Calu3 (cell line): Measurements from ENCODE around the gene CAVIN4. TPM values are rescaled to one million over a fixed set of nuclear protein-coding genes. Genes with fewer than 3 reads are reported as not detected.

Source experiments
- BruUV-seq: library from RNA; stranded (reverse); fragments of 400-500 nt; replicated peaks from 2 replicates; lab custom pipeline; 2021; lab: Mats Ljungman, UMichigan
- CTCF ChIA-PET: fragments of 300-600 bp; sonication (Branson Sonifier 250); formaldehyde crosslinking; loops from one replicate; lab custom pipeline; 2022; ENCODE audit warnings: antibody characterized with exemption; lab: Charles Lee
- DNase-seq: peaks from one replicate; pipeline ENCODE4 v3.0.0; 2022
- H3K27ac Mint-ChIP-seq: one replicate; pipeline ENCODE4 v1.8.0; 2022; ENCODE audit warnings: mixed read lengths; ENCODE audit not compliant: unreplicated experiment
- H3K27me3 Mint-ChIP-seq: one replicate; pipeline ENCODE4 v1.8.0; 2022; ENCODE audit warnings: mixed read lengths; ENCODE audit not compliant: unreplicated experiment
- H3K36me3 Mint-ChIP-seq: one replicate; pipeline ENCODE4 v1.8.0; 2022; ENCODE audit warnings: mild to moderate bottlenecking, moderate library complexity, mixed read lengths; ENCODE audit not compliant: insufficient read depth, unreplicated experiment
- H3K4me1 Mint-ChIP-seq: one replicate; pipeline ENCODE4 v1.8.0; 2022; ENCODE audit warnings: mild to moderate bottlenecking, low read depth, mixed read lengths; ENCODE audit not compliant: unreplicated experiment
- H3K4me3 Mint-ChIP-seq: one replicate; pipeline ENCODE4 v1.8.0; 2022; ENCODE audit warnings: mild to moderate bottlenecking, low read depth, moderate library complexity, mixed read lengths; ENCODE audit not compliant: unreplicated experiment
- H3K9me3 Mint-ChIP-seq: one replicate; pipeline ENCODE4 v1.8.0; 2022; ENCODE audit warnings: low read depth, mixed read lengths; ENCODE audit not compliant: unreplicated experiment
- intact Hi-C: fragments of 100-400 bp; cut with micrococcal nuclease; formaldehyde crosslinking; loops from one replicate; pipeline ENCODE4 v1.10.0; 2022; ENCODE audit not compliant: unreplicated experiment
- total RNA-seq: library from RNA; stranded (reverse); gene quantifications from 2 replicates; pipeline ENCODE4 v1.2.3, GENCODE V29; 2022
- TF ChIP-seq, protein P1 (sequence below): fragments of 200-600 bp; IDR thresholded peaks from one replicate; pipeline ENCODE4 v1.8.0; 2022; ENCODE audit warnings: antibody characterized with exemption; ENCODE audit not compliant: unreplicated experiment

The CAVIN4 gene
- total RNA-seq, 1 experiment from 2014 or later, result 0.52 TPM

DNA sequence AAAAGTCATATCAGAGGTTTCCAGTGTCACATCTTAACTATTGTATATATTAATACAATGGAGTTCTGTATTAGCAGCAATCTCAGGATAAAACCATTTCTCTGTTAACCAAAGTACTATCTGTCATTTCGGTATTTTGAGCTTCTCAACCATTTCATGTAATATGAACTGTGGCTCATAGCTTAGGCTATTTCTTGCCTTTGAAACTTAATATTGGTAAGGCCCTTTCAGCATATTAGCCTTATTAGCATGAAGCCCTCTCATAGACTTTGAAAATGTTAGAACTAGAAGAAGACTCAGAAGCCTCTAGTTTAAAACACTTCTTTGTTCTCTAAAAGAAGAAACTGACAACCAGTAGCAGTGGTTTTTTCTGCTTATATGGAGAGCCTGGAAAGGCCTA, 731 bp downstream of the CAVIN4 start:
- Mint-ChIP-seq H3K36me3 (no peaks in the 10 kb centered on the region), H3K27ac (no peak overlapping the region), H3K27me3 (no peaks in the 10 kb centered on the region), H3K9me3 (no peaks in the 10 kb centered on the region), H3K4me1 (peaks cover 17% of the 10 kb centered on the region), H3K4me3 (no peak overlapping the region)
- TF ChIP-seq, protein P1, sequence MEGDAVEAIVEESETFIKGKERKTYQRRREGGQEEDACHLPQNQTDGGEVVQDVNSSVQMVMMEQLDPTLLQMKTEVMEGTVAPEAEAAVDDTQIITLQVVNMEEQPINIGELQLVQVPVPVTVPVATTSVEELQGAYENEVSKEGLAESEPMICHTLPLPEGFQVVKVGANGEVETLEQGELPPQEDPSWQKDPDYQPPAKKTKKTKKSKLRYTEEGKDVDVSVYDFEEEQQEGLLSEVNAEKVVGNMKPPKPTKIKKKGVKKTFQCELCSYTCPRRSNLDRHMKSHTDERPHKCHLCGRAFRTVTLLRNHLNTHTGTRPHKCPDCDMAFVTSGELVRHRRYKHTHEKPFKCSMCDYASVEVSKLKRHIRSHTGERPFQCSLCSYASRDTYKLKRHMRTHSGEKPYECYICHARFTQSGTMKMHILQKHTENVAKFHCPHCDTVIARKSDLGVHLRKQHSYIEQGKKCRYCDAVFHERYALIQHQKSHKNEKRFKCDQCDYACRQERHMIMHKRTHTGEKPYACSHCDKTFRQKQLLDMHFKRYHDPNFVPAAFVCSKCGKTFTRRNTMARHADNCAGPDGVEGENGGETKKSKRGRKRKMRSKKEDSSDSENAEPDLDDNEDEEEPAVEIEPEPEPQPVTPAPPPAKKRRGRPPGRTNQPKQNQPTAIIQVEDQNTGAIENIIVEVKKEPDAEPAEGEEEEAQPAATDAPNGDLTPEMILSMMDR, result no peak
- no peak for DNase-seq
- intact Hi-C loops, result loop anchor here (5.0 kb wide), 1 partner anchor 66 kb away; no protein-coding TSS in a partner anchor
- no TSS peak for BruUV-seq
- CTCF ChIA-PET, result no interaction called here

DNA sequence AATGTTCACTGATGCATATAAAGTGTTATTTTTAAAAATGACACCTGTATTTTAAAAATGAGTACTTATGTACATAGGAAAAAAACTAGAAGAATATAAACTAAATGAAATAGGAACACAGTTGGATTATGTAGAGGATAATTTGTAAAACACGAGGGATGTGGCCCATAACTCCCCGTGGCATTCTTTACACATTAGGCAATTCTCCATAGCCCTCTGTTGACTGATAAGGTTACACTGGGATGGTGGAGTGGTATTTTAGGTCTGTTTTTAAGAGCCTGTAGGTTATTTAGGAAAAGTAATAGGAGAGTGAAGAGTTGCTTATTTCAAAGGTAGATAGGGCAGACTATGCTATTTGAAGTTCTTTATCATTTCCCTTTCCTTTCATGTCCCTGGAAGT, 1.8 kb downstream of the CAVIN4 start:
- H3K4me1 Mint-ChIP-seq, result peaks cover 17% of the 10 kb centered on the region
- BruUV-seq, result no TSS peak
- no peak overlapping the region for H3K27ac Mint-ChIP-seq
- TF ChIP-seq, protein P1, result no peak
- no peaks in the 10 kb centered on the region for H3K9me3 Mint-ChIP-seq
- intact Hi-C loops, result loop anchor here (5.0 kb wide), 1 partner anchor 67 kb away; no protein-coding TSS in a partner anchor
- no peak overlapping the region for H3K4me3 Mint-ChIP-seq
- CTCF ChIA-PET, result no interaction called here
- H3K27me3 Mint-ChIP-seq, result no peaks in the 10 kb centered on the region
- H3K36me3 Mint-ChIP-seq, result no peaks in the 10 kb centered on the region
- no peak for DNase-seq

DNA sequence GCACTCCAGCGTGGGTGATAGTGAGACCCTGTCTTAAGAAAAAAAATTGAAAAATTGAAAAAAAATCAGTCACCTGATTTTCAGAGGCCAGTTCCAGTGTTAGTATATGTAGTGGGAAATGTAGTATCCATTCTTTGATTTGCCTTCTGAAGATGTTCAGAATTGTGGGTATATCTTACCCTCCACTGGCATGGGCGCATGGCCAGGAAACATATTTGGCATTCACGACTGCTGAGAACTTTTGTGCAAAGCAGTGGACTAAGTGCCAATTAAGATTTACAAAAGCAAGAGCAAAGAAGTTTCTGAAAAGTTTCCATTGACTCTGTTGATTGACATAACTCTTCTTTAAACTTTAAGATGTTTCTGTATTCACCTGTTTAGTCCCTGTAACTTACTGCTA, 2.4 kb downstream of the CAVIN4 start:
- intact Hi-C loops, result no loop called here
- BruUV-seq, result no TSS peak
- Mint-ChIP-seq H3K27me3 (no peaks in the 10 kb centered on the region), H3K4me3 (no peak overlapping the region), H3K4me1 (peaks cover 17% of the 10 kb centered on the region), H3K36me3 (no peaks in the 10 kb centered on the region), H3K9me3 (no peaks in the 10 kb centered on the region), H3K27ac (no peak overlapping the region)
- TF ChIP-seq, protein P1, result no peak
- no peak for DNase-seq
- CTCF ChIA-PET, result no interaction called here

DNA sequence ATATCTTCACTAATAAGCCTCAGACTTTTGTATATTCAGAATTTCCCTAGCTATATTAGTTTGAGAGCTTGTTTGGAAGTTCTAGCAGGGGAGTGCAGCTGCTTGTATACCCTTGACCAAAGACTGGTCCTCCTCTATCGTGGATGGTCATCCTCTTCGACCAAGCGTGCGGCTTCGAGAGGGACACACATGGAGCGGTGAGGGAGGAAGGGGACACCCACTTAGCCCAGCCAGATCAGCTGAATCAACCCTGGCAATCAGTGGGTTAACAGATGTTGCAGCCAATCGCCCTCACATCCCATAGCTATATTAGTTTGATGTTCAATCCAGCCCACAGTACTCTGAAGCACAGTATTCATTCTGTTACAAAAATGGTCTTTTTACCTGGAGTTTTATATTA, 3.2 kb downstream of the CAVIN4 start:
- no peak for DNase-seq
- peaks cover 17% of the 10 kb centered on the region for H3K4me1 Mint-ChIP-seq
- BruUV-seq, result no TSS peak
- CTCF ChIA-PET, result no interaction called here
- TF ChIP-seq, protein P1, result no peak
- H3K4me3 Mint-ChIP-seq, result no peak overlapping the region
- H3K36me3 Mint-ChIP-seq, result no peaks in the 10 kb centered on the region
- H3K9me3 Mint-ChIP-seq, result no peaks in the 10 kb centered on the region
- intact Hi-C loops, result no loop called here
- H3K27ac Mint-ChIP-seq, result no peak overlapping the region
- no peaks in the 10 kb centered on the region for H3K27me3 Mint-ChIP-seq
